Keratinocyte (primary cell): ENCODE results near the gene GFOD1. TPM values are rescaled to one million over a fixed set of nuclear protein-coding genes. Genes with fewer than 3 reads are reported as not detected.
A peak's percentile ranks its signal among the peaks of the same experiment; 100 is the strongest.

Experiments used
- DNase-seq: peaks from one replicate; pipeline ENCODE4 v3.0.0-alpha.2; 2011; ENCODE audit warnings: low read depth, missing footprints, low spot score
- FAIRE-seq: peaks from 2 replicates; lab custom pipeline; 2011; peaks lifted over from hg19 to GRCh38; lab: Jason Lieb, UNC
- H2AFZ ChIP-seq: 2 replicates; pipeline ENCODE4 v1.6.0; 2012; ENCODE audit warnings: low read length, control low read depth, inconsistent platforms; ENCODE audit not compliant: control insufficient read depth
- H3K27ac ChIP-seq: 2 replicates; pipeline ENCODE4 v1.5.1; 2011; ENCODE audit warnings: low read length; ENCODE audit not compliant: control insufficient read depth, insufficient read depth
- H3K27me3 ChIP-seq: 3 replicates; pipeline ENCODE4 v1.6.0; 2011; ENCODE audit warnings: low read length; ENCODE audit not compliant: control insufficient read depth, insufficient read depth; ENCODE audit errors: extremely low read depth
- H3K36me3 ChIP-seq, 2 experiments: 2 replicates in 1 of 2; 3 replicates in 1 of 2; pipeline ENCODE4 v1.5.1; 2011; ENCODE audit warnings: low read length in 2 of 2, mild to moderate bottlenecking in 1 of 2; ENCODE audit not compliant: control insufficient read depth in 2 of 2, insufficient read depth in 2 of 2; ENCODE audit errors: extremely low read depth in 1 of 2
- H3K4me1 ChIP-seq: 3 replicates; pipeline ENCODE4 v1.5.1; 2011; ENCODE audit warnings: low read length; ENCODE audit not compliant: control insufficient read depth, insufficient read depth; ENCODE audit errors: extremely low read depth
- H3K4me2 ChIP-seq: 3 replicates; pipeline ENCODE4 v1.6.0; 2011; ENCODE audit warnings: low read depth, low read length; ENCODE audit not compliant: control insufficient read depth, insufficient read depth; ENCODE audit errors: extremely low read depth
- H3K4me3 ChIP-seq, 3 experiments: fragments of 200-600 bp in 1 of 3; sonication (generic) in 1 of 3; 2 replicates in 2 of 3; 3 replicates in 1 of 3; pipeline ENCODE4 v1.5.1; 2011 to 2016; ENCODE audit warnings: low read length in 3 of 3, mild to moderate bottlenecking in 3 of 3, control low read depth in 2 of 3, inconsistent platforms in 1 of 3, low read depth in 1 of 3, mixed read lengths in 1 of 3, mixed run types in 1 of 3, moderate library complexity in 1 of 3; ENCODE audit not compliant: control insufficient read depth in 2 of 3, insufficient read depth in 2 of 3; ENCODE audit errors: extremely low read depth in 1 of 3
- H3K79me2 ChIP-seq: 2 replicates; pipeline ENCODE4 v1.6.0; 2012; ENCODE audit warnings: low read length; ENCODE audit not compliant: control insufficient read depth, insufficient read depth
- H3K9ac ChIP-seq: 3 replicates; pipeline ENCODE4 v1.6.0; 2011; ENCODE audit warnings: low read length; ENCODE audit not compliant: control insufficient read depth, insufficient read depth; ENCODE audit errors: extremely low read depth
- H3K9me1 ChIP-seq: 3 replicates; pipeline ENCODE4 v1.6.0; 2011; ENCODE audit warnings: low read length; ENCODE audit not compliant: control insufficient read depth, insufficient read depth; ENCODE audit errors: extremely low read depth
- H3K9me3 ChIP-seq: 2 replicates; pipeline ENCODE4 v1.5.1; 2012; ENCODE audit warnings: low read depth, low read length; ENCODE audit not compliant: control insufficient read depth
- H4K20me1 ChIP-seq: 3 replicates; pipeline ENCODE4 v1.6.0; 2011; ENCODE audit warnings: low read length; ENCODE audit not compliant: control insufficient read depth, insufficient read depth; ENCODE audit errors: extremely low read depth
- CTCF ChIP-seq, 3 experiments: IDR thresholded peaks in 1 of 3; conservative IDR thresholded peaks in 1 of 3; optimal IDR thresholded peaks in 1 of 3; 2 replicates in 2 of 3; 3 replicates in 1 of 3; pipeline versions ENCODE3 to v1.5.1; 2011; ENCODE audit warnings: low read length in 3 of 3, mild to moderate bottlenecking in 3 of 3, moderate library complexity in 2 of 3, control low read depth in 1 of 3, inconsistent platforms in 1 of 3; ENCODE audit not compliant: insufficient read depth in 2 of 3; ENCODE audit errors: extremely low read depth in 1 of 3
- EZH2 ChIP-seq: IDR thresholded peaks from one replicate; pipeline ENCODE4 v1.6.1; 2012; ENCODE audit warnings: inconsistent platforms, mild to moderate bottlenecking, low read length, moderate library complexity
- dilution Hi-C: fragments of 300-500 bp; cut with MboI; formaldehyde crosslinking; loops from one replicate; pipeline ENCODE4 v1.7.0; 2020; ENCODE audit warnings: low sequenced_read_pairs; ENCODE audit not compliant: extremely low pct_ligation_motif_present
- polyA plus RNA-seq, 5 experiments: library from polyadenylated mRNA; depleted of rRNA in 3 of 5; stranded (reverse) in 3 of 5; stranded (forward) in 1 of 5; unstranded in 1 of 5; fragments of >200 nt; gene quantifications; 1 replicate in 1 of 5; 2 replicates in 3 of 5; 3 replicates in 1 of 5; pipeline versions ENCODE4 v1.2.1 to v1.2.3, GENCODE V29; 2011 to 2012; ENCODE audit warnings: missing spikeins in 2 of 5, low read depth in 1 of 5, low replicate concordance in 1 of 5

GFOD1 gene
- polyA plus RNA-seq, 1 donor (not counting 4 experiments of a cell fraction or from before 2014, with no cell fraction given), result 7.2 TPM

- Histone ChIP-seq H3K36me3 (peaks cover 3 to 12% of the 10 kb centered on the region in 2 experiments), H3K27me3 (no peaks in the 10 kb centered on the region), H3K4me3 (no peak overlapping the region), H3K9ac (no peak overlapping the region), H3K9me1 (no peaks in the 10 kb centered on the region), H3K79me2 (peaks cover 48% of the 10 kb centered on the region), H3K27ac (no peak overlapping the region), H2AFZ (no peak overlapping the region), H3K4me1 (peaks cover 13% of the 10 kb centered on the region), H3K9me3 (no peaks in the 10 kb centered on the region), H4K20me1 (no peaks in the 10 kb centered on the region), H3K4me2 (no peak overlapping the region)
- dilution Hi-C loops, result no loop called here
- FAIRE-seq (no peak), DNase-seq (no peak)
- no peak for TF ChIP-seq EZH2
- TF ChIP-seq CTCF (optimal IDR thresholded peaks at IDR 0.05 in 1 of 3, IDR thresholded peaks at IDR 0.05 in 1 of 3, conservative IDR thresholded peaks at IDR 0.05 in 1 of 3; ENCODE audit: extremely low read depth in 1 of 3, insufficient read depth in 2 of 3, low read length in 3 of 3), result no peak
Measured at GRCh38 chr6:13467216-13467600, 20.2 kb downstream of the GFOD1 start.

GRCh38 chr6:13466304-13467215 lies 20.8 kb downstream of the GFOD1 start:
- TF ChIP-seq CTCF (optimal IDR thresholded peaks at IDR 0.05 in 1 of 3, IDR thresholded peaks at IDR 0.05 in 1 of 3, conservative IDR thresholded peaks at IDR 0.05 in 1 of 3; ENCODE audit: extremely low read depth in 1 of 3, insufficient read depth in 2 of 3, low read length in 3 of 3) (no peak), EZH2 (no peak)
- no peaks in the 10 kb centered on the region for H3K9me3 ChIP-seq
- H3K9ac ChIP-seq, result no peak overlapping the region
- peaks cover 3% of the 10 kb centered on the region for H3K9me1 ChIP-seq
- no peaks in the 10 kb centered on the region for H4K20me1 ChIP-seq
- peaks cover 50% of the 10 kb centered on the region for H3K79me2 ChIP-seq
- FAIRE-seq (no peak), DNase-seq (no peak)
- dilution Hi-C loops, result no loop called here
- peaks cover 3 to 12% of the 10 kb centered on the region in 2 experiments for H3K36me3 ChIP-seq
- H3K4me3 ChIP-seq, result no peak overlapping the region
- no peaks in the 10 kb centered on the region for H3K27me3 ChIP-seq
- H3K27ac ChIP-seq, result no peak overlapping the region
- peak overlapping the region; percentile 13 for H3K4me2 ChIP-seq
- no peak overlapping the region for H2AFZ ChIP-seq
- peaks cover 13% of the 10 kb centered on the region for H3K4me1 ChIP-seq
